Fibroblast of skin of right quadriceps (primary cell): ENCODE data around the gene TUFM.
A peak's percentile ranks its signal among the peaks of the same experiment; 100 is the strongest.
"Not testable (repeated sequence)": the region's sequence is repeated elsewhere in the genome, so short reads cannot be mapped to it uniquely, and the experiment has no call there.

ENCODE experiments used
- DNase-seq: peaks from one replicate; pipeline ENCODE4 v3.0.0-alpha.2; 2013

The TUFM gene

DNA sequence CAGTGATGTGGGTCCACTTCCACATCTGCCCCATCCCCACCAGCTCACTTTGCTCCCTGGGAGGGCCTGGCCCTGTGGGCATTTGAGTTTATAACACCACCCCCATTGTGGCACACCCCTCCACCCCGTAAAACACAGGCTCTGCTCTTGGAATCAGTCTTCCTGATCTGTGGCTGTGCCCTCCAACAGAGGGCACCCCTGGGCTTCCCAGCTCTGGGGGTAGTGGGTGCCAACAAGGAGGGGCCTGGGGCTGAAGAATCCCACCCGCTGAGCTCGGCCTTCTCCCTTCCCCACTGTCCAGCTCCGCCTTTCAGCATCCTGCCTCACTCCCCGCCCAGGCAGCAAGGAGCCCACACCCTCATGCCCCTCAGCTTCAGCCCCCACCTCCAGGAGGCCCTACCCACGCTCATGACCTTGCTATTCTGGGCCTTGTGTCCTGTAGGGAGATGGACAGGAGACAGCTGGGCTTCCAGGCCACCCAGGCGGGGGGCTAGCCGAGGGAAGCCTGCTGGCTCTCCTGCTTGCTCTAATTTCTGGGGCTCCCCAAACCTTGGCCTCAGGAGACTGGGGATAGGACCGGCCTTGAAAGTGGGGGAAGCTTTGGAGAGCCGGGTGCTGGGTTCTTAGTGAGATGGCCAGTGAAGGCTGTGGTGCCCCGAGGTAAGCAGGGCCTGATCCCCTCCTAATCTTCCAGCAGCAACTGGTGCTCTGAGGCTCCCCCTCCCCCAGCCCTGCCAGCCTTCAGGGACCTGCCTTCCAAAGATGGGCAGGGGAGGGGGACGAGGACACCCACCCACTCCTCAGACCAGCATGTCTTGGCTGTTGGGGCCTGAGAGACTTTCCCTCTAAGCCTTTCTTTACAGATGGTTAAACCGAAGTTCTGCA, 29.2 kb upstream of the TUFM start:
- DNase-seq, result no peak

DNA sequence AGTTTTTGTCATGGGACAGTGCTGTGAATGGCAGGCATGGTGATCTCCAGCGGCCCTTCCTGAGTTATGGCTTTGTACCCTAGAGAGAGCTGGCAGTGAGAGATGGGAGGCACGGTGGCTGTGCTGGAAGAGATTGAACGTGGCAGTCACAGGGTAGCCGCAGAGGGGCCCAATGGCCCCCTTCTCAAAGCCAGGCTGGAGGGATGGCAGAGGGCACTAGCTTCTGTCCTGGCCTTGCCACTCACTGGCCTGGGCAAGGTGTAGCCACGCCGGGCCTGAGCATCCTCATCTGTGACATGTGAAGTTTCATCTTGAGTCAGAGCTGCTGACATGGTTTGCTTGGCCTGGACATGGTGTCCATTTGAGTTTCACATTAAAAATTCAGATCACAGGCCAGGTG, 28.3 kb upstream of the TUFM start:
- no peak for DNase-seq

DNA sequence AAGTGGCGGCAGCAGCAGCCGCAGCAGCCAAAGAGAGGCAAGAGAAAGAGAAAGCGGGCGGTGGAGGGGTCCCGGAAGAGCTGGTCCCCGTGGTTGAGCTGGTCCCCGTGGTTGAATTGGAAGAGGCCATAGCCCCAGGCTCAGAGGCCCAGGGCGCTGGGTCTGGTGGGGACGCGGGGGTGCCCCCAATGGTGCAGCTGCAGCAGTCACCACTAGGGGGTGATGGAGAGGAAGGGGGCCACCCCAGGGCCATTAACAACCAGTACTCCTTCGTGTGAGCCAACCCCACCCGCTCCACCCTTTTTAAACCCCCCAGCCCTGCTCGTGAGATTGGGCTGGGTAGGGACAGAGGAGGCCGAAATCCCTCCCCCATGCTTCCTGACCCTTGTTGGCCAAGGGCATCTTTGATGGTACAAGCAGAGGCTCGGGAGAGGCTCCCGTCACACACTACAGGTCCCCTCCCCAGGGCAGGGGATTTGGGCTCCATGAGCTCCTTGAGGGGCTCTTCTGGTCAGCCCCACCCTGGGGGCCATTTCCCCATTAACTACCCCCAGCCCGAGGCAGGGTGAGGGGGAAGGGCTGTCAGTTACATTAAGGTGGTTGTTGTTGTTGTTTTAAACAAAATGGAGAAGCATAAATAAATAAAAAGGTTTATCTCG, 27.5 kb upstream of the TUFM start:
- no peak for DNase-seq

DNA sequence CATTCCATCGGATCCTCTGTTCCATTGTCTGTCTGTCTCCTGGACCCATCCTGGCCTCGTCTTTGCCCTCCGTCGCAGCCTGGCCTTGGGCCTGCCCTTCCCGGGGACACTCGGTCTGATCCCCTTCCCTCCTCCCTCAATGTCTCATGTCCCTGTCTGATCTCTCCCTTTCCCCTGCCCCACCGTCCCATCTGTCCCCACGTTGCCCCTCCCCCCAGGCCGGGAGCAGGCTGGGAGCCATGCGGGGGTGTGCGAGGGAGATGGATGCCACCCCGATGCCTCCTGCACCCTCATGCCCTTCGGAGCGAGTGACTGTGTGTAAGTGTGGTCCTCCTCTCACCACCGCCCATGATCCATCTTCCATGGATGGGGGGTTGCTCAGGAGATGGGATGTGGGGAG, 26.8 kb upstream of the TUFM start:
- no peak for DNase-seq

DNA sequence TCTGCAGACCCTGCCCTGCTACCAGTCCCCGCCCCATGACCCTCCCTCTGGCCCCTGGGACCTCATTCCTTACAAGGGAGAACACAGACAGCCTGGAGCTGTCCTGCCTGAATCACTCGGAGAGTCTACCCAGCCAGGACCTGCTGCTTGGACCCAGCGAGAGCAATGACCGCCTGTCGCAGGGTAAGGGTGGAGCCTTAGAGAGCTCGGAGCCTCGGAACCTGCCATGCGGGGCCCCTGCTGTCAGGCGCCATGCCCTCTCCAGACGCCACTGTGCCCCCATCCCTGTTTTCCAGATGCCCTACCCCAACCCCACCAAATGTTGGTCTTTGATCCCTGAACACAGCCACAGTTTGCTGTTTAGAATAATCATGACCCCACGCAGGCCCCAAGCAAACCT, 23.1 kb upstream of the TUFM start:
- DNase-seq, result no peak

DNA sequence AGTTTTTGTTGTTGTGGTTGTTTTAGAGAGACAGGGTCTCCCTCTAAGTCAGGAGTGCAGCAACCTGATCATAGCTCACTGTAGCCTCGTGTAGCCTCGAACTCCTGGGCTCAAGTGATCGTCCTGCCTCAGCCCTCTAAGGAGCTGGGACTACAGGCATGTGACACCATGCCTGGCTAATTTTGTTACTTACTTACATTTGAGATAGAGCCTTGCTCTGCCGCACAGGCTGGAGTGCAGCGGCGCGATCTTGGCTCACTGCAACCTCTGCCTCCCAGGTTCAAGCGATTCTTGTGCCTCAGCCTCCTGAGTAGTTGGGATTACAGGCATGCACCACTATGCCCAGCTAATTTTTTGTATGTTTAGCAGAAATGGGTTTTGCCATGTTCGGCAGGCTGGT, 21.5 kb upstream of the TUFM start:
- not testable (repeated sequence) for DNase-seq

DNA sequence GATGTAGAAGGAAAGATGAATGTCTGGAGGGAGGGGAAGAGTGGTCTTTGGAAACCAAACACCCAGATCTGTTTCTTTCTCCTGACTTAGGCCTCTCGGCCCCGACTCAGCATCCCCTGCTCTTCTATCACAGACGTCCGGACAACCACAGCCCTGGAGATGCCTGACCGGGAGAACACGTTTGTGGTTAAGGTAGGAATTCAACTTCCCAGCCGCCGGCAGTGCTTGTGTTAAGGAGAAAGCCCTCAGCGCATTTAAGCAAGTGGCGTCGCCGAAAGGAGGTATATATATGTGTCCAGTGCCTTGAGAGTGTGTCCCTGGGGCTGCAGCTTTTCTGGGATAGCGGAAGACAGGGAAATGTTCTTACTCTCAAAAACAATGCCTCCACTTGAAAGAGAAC, 21.1 kb upstream of the TUFM start:
- DNase-seq, result no peak

DNA sequence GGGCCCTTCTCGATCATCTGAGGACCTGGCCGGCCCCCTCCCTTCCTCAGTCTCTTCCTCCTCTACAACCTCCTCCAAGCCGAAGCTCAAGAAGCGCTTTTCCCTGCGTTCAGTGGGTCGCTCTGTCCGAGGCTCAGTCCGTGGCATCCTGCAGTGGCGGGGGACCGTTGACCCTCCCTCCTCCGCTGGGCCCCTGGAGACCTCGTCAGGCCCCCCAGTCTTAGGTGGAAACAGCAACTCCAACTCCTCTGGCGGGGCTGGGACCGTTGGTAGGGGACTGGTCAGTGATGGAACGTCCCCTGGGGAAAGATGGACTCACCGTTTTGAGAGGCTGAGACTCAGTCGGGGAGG, 20.3 kb upstream of the TUFM start:
- no peak for DNase-seq

DNA sequence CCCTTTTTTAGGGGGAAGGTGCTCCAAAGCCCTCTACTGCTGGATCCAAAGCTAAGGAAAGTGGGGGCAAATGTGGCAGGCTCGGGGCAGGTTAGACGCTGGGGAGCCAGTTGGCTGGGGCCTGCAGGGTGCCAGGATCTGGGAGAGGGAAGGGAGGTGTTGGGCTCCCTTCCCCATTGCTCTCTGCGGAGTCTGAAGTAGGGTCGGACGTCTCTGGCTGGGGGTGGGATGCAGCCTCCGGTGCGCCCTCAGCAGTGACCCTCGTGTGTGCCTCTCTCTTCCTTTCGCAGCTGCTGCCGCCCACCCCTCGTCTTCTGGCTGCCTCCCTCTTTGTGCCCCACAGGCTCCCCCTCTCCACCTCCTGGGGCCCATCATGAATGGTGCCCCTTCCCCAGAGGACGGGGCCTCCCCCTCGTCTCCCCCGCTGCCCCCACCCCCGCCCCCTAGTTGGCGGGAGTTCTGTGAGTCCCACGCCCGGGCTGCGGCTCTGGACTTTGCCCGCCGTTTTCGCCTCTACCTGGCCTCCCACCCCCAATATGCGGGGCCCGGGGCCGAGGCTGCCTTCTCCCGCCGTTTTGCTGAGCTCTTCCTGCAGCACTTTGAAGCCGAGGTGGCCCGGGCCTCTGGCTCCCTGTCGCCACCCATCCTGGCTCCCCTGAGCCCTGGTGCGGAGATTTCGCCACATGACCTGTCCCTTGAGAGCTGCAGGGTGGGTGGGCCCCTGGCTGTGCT, 19.7 kb upstream of the TUFM start:
- no peak for DNase-seq

DNA sequence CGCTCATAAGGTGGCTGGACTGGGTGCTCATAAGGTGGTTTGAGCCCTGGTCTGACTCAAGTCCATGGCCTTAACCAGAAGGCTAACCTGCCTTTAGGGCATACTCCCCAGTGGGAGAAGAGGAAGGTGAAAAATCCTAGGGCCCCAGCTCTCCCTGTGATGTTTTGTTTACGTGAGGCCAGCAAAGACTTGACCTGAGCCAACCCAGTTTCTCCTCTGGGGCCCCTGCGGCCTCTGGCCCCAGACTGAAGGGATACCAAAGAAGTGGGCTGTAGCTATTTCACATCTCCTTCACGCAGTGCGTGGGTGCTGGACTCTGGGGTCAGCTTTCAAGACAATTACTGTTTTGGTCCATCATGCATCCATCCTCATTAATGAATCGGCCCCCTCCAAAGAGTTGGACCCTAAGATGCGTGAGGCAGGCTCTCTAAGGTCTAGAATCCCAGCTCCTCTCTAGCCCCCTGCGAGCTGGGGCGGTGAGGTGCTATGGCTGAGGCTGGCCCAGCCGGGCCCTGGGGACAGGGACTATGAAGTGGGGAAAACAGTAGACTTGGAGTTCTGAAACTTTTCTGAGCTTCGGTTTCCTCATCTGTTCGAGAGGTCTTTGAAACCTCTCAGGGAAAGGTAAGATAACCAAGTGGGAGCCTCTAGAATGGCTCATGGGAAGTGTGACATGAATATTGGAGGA, 19.0 kb upstream of the TUFM start:
- DNase-seq, result no peak

DNA sequence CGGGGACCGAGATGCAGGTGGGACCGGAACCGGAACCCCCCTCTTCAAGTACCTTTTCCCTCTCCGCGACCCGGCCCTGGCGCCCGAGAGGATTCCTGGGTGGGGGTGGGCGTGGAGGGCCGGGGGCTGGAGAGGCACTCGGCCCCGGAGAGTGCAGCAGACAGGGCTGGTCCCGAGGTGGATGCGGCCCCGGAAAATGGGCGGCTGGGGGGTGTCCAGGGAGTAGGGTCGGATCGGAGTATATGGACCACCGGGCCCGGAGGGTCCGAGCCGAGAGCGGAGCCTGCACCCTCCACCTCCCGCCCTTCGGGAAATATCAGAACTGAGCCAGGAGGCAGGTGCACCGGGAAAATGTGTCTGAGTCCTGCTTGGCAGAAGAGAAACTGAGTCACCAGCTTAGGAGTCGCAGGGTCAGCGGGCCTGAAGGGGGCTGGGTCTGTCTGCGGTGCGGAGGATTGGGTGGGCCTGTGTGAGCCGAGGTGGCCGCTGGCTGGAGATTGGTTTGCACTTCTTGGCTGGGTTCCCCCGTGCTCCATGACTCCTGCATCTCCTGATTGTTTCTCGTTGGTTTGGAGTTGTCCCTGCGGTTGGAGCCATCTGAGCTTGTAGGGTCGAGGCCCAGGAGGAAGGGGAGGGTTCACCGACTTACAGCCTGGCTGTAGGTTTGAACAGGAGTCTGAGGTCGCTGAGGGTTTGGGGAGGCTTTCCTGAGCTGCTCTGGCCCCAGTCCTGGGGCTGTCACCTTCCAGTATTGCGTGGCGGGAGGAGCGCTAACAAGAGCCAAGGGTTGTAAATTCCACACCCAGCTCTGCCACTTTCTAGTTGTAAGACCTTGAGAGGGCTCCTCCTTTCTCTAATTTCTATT, 18.0 kb upstream of the TUFM start:
- peak; percentile 13 for DNase-seq

DNA sequence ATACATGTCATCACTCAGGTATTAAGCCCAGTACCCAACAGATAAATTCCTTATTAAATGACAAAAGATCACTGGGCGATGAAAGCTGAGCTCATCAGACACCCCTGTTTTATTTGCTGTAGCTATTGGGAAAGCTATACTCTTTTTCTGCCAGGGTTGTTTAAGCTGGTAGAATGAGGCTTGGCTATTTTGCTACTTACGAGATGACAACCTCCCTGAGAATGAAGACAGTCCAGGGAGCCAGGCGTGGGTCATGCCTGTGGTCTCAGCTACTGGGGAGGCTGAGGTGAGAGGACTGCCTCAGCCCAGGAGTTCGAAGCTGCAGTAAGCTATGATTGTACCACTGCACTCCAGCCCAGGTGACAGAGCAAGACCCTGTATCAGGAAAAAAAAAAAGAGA, 13.2 kb upstream of the TUFM start:
- no peak for DNase-seq

DNA sequence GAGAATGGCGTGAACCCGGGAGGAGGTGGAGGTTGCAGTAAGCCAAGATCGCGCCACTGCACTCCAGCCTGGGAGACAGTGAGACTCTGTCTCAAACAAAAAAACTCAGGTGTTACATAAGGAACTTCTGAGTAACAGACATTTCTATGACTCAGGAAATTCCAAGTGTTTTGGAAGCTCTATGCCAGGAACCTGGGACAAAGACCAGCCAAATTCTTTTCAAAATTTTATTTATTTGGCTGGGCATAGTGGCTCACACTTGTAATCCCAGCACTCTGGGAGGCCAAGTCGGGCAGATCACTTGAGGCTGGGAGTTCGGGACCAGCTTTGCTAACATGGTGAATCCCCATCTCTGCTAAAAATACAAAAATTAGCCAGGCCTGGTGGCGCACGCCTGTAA, 12.3 kb upstream of the TUFM start:
- no peak for DNase-seq

DNA sequence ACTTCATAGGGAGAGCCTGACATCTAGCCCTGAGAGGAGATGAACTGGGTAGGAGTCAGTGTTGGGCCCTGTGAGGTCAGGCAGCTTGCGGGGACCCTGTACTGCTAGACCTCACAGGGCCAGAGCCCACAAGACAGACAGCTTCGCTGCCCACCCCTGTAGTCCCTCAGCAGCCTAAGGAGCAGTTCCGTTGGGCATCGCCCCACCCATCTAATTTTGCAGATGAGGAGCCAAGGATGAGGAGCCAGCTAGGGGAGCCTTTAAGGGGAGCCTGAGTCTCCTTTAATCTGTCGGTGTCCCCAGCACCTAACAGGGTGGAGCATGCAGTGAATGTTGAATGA, 755 bp upstream of the TUFM start:
- no peak for DNase-seq

DNA sequence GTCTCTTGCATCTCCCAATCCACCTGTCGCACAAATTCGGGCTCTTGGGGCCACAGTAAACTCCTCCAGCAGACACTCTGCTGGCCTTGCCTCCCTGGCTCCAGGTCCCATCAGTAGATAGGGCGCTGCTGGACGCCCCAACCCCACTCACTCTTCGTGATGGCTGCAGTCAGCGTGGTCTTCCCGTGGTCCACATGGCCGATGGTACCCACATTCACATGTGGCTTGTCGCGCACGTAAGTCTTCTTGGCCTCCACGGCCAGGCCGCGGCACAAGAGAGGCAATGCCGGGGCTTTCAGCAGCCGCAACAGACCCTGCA, 428 bp downstream of the TUFM start:
- no peak for DNase-seq

DNA sequence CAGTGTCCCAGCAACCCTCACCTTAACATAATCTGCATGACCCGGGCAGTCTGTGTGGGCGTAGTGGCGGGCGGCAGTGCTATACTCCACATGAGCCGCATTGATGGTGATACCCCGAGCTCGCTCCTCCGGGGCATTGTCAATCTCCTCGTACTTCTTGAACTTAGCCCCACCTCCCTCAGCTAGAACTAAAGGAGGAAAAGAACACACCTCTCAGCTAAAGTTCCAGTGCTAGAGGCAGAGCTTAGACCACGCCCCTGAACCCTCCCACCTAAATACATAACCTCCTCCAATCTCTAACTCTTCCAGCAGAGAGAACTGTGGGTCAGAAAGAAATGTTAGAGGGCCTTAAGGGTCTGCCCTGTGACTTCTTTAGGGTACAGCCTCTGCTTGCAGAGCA, 855 bp downstream of the TUFM start:
- DNase-seq, result no peak

DNA sequence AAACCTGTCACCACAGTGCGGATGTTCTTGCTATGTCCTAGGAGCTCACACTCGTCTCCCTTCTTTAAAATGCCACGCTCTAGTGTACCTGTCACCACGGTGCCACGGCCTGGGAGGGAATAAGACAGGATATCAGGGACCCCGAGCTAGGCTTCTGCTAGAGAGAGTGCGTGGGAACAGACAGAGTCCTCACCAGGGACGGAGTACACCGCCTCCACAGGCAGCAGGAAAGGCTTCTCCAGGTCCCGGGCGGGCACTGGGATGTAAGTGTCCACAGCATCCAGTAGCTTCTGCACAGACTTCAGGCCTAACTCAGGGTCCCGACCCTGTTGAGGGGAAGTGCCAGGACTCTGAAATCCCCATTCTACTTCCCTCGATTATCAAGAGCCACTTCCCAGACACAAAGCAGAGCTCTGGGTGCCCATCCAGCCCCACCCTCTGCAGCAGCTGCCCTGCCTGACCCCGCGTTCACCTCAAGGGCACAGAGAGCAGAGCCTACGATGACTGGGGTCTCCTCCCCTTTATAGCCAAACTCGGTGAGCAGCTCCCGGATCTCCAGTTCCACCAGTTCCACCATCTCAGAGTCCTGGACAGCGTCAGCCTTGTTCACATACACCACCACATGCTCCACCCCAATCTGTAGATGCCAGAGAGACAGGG, 1.8 kb downstream of the TUFM start:
- no peak for DNase-seq

DNA sequence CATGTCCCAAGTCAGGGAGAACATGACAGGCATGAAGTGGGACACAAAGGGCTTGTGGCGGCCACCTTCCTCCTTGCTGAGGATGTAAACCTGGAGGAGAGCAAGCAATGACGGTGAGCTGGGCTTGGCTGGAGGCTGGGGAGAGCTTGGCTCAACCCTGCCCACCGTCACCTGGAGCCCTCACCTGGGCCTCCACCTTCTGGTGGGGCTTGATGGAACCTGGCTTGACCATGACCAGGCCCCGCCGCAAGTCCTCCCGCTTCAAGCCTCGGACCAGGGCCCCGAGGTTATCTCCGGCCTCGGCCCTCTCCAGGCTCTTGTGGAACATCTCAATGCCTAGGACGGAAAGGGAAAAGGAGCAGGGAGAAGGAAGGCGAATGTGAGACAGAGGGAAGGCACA, 2.4 kb downstream of the TUFM start:
- no peak for DNase-seq

DNA sequence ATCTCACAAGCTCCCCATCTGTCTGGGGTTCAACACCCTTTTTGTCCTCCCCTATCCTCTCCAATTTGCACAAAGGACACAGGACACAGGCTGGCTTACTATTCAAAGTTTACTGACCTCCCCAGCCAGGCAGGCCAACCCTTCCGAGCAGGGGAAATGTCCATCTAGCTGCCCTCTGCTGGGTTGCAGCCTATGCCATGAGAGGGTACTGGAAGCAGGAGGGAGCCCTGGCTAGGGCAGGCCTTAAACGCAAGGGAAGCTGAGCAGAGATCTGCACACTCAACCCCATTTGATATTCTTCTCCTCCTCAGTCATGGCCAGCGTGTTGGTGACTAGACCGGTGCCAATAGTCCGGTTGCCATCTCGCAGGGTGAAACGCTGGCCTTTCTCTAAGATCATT, 3.5 kb downstream of the TUFM start:
- DNase-seq, result no peak

DNA sequence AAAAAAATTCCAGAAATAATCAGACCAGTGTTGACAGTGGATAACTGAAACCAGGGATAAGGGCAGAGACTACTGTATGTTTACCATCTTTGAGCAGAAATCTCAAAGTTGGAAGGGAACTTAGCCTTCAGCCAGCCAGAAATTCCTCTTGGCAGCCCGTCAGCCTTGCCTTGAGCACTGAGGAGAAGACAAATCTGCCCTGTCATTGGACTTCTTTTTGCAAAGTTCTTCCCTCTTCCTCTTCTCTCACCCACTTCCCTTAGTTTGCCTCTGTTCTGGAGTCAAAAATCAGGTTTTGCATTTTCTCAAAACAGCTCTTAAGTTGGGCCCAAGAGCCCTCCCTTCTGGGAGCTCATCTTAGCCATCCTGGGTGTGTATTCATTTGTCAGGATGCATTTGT, 6.2 kb downstream of the TUFM start:
- DNase-seq, result no peak

DNA sequence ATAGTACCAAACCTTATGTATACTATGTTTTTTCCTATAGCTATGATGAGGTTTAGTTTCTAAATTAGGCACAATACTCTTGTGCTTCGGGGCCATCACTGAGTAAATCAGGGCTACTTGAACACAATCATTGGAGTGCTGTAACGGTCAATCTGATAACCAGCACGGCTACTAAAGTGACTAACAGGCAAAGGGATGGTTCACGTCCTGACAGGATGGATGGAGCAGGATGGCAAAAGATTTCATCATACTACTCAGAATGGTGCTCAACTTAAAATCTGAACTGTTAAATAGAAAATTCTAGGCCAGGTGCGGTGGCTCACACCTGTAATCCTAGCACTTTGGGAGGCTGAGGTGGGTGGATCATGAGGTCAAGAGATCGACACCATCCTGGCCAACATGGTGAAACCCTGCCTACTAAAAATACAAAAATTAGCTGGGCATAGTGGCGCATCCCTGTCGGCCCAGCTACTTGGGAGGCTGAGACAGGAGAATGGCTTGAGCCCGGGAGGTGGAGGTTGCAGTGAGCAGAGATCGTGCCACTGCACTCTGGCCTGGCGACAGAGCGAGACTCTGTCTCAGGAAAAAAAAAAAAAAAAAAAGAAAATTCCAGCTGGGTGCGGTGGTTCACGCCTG, 7.0 kb downstream of the TUFM start:
- no peak for DNase-seq

DNA sequence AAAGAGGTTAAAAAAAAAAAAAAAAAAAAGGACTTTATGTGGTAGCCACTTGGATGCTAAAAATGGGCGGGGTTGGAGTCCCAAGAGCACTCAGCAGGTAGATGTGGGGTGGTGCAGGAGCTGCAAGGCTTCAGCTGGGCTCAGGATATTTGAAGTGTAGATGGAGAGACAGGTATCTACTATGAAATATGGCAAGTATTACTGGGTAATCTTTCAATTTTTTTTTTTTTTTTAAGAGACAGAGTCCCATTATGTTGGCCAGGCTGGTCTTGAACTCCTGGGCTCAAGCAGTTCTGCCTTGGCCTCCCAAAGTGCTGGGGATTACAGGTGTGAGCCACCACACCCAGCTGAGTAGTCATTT, 7.6 kb downstream of the TUFM start:
- no peak for DNase-seq
